H1 (cell line): ENCODE data around the gene C19orf25. TPM values are rescaled to one million over a fixed set of nuclear protein-coding genes. Genes with fewer than 3 reads are reported as not detected.

Experiments used
- CTCF ChIA-PET: fragments of 300-600 bp; sonication (Branson Sonifier 250); formaldehyde crosslinking; loops from one replicate; lab custom pipeline; 2021; ENCODE audit not compliant: partially characterized antibody; lab: Charles Lee
- POLR2A ChIA-PET: fragments of 300-600 bp; sonication (Branson Sonifier 250); formaldehyde crosslinking; loops from one replicate; lab custom pipeline; 2021; ENCODE audit warnings: inconsistent platforms; ENCODE audit not compliant: partially characterized antibody; lab: Charles Lee
- DNase-seq, 2 experiments: peaks; one replicate each; pipeline versions ENCODE4 v3.0.0 to v3.0.0-alpha.2; 2010 to 2022; ENCODE audit warnings: low spot score in 2 of 2, low read depth in 1 of 2, mixed read lengths in 1 of 2
- FAIRE-seq: peaks from 2 replicates; lab custom pipeline; 2011; peaks lifted over from hg19 to GRCh38; lab: Jason Lieb, UNC
- H2AFZ ChIP-seq: 2 replicates; pipeline ENCODE4 v1.8.1; 2012; ENCODE audit warnings: low read length, inconsistent platforms
- H2AK5ac ChIP-seq: 2 replicates; pipeline ENCODE4 v1.6.1; 2013; ENCODE audit warnings: low read depth, low read length
- H2BK120ac ChIP-seq: replicated peaks from 2 replicates; pipeline ENCODE3; 2013; ENCODE audit warnings: low read depth, low read length, inconsistent platforms
- H2BK12ac ChIP-seq: 2 replicates; pipeline ENCODE4 v1.6.1; 2013; ENCODE audit warnings: low read depth, low read length
- H2BK15ac ChIP-seq: 2 replicates; pipeline ENCODE4 v1.6.1; 2013; ENCODE audit warnings: low read length
- H2BK20ac ChIP-seq: 2 replicates; pipeline ENCODE4 v1.6.1; 2013; ENCODE audit warnings: low read length
- H2BK5ac ChIP-seq: 2 replicates; pipeline ENCODE4 v1.6.1; 2013; ENCODE audit warnings: low read depth, low read length
- H3K14ac ChIP-seq: 2 replicates; pipeline ENCODE4 v1.6.1; 2013; ENCODE audit warnings: inconsistent platforms; ENCODE audit not compliant: insufficient read length
- H3K18ac ChIP-seq: 2 replicates; pipeline ENCODE4 v1.6.1; 2013; ENCODE audit warnings: low read length; ENCODE audit errors: extremely low read depth
- H3K23ac ChIP-seq: 2 replicates; pipeline ENCODE4 v1.6.1; 2013; ENCODE audit warnings: inconsistent platforms; ENCODE audit not compliant: insufficient read length
- H3K23me2 ChIP-seq: 2 replicates; pipeline ENCODE4 v1.6.1; 2013; ENCODE audit warnings: low read depth, low read length
- H3K27ac ChIP-seq: 2 replicates; pipeline ENCODE4 v1.6.1; 2011; ENCODE audit warnings: low read depth, low read length, inconsistent platforms
- H3K27me3 ChIP-seq, 4 experiments: replicated peaks in 1 of 4; 1 replicate in 1 of 4; 2 replicates in 3 of 4; pipeline versions ENCODE4 v1.6.1 to v1.8.1; 2011 to 2013; ENCODE audit warnings: low read length in 3 of 4, mild to moderate bottlenecking in 3 of 4, inconsistent platforms in 2 of 4, mixed read lengths in 2 of 4, moderate library complexity in 1 of 4; ENCODE audit not compliant: control insufficient read depth in 3 of 4, insufficient read depth in 3 of 4; ENCODE audit errors: extremely low read depth in 1 of 4
- H3K36me3 ChIP-seq, 4 experiments: 2 replicates each; pipeline versions ENCODE4 v1.6.1 to v1.8.1; 2011 to 2013; ENCODE audit warnings: mild to moderate bottlenecking in 4 of 4, low read length in 3 of 4, moderate library complexity in 2 of 4, control low read depth in 1 of 4, inconsistent platforms in 1 of 4; ENCODE audit not compliant: insufficient read depth in 4 of 4, control insufficient read depth in 2 of 4
- H3K4ac ChIP-seq: replicated peaks from 2 replicates; pipeline ENCODE3; 2013; ENCODE audit warnings: low read length, low read depth, mixed read lengths, inconsistent platforms; ENCODE audit not compliant: insufficient read length
- H3K4me1 ChIP-seq, 4 experiments: replicated peaks in 1 of 4; 1 replicate in 1 of 4; 2 replicates in 3 of 4; pipeline versions ENCODE4 v1.6.1 to v1.8.1; 2011 to 2013; ENCODE audit warnings: low read length in 3 of 4, inconsistent platforms in 2 of 4, mixed read lengths in 1 of 4; ENCODE audit not compliant: insufficient read depth in 4 of 4, control insufficient read depth in 3 of 4
- H3K4me2 ChIP-seq, 2 experiments: 2 replicates each; pipeline versions ENCODE4 v1.6.1 to v1.8.1; 2011 to 2013; ENCODE audit warnings: low read depth in 2 of 2, low read length in 2 of 2, control low read depth in 1 of 2, inconsistent platforms in 1 of 2, mild to moderate bottlenecking in 1 of 2; ENCODE audit not compliant: insufficient read depth in 1 of 2
- H3K4me3 ChIP-seq, 4 experiments: fragments of 200-600, 300-600 bp in 1 of 4; sonication (generic), shearing (Covaris generic), sonication (Bioruptor Twin) in 1 of 4; 2 replicates each; pipeline versions ENCODE4 v1.5.1 to v1.8.1; 2011 to 2016; ENCODE audit warnings: low read length in 4 of 4, low read depth in 3 of 4, control low read depth in 2 of 4, inconsistent platforms in 2 of 4, mild to moderate bottlenecking in 2 of 4, mixed read lengths in 1 of 4, moderate library complexity in 1 of 4; ENCODE audit not compliant: insufficient read depth in 2 of 4; ENCODE audit errors: extremely low read depth in 1 of 4
- H3K56ac ChIP-seq: replicated peaks from 2 replicates; pipeline ENCODE3; 2013; ENCODE audit warnings: low read depth, mild to moderate bottlenecking, mixed read lengths, low read length, inconsistent platforms; ENCODE audit not compliant: insufficient read length
- H3K79me1 ChIP-seq: 2 replicates; pipeline ENCODE4 v1.6.1; 2013; ENCODE audit warnings: low read depth, low read length, control low read depth
- H3K79me2 ChIP-seq, 2 experiments: 2 replicates each; pipeline versions ENCODE4 v1.6.1 to v1.8.1; 2012 to 2013; ENCODE audit warnings: low read length in 2 of 2, mild to moderate bottlenecking in 2 of 2, inconsistent platforms in 1 of 2; ENCODE audit not compliant: insufficient read depth in 2 of 2, control insufficient read depth in 1 of 2
- H3K9ac ChIP-seq, 4 experiments: replicated peaks in 1 of 4; 1 replicate in 1 of 4; 2 replicates in 3 of 4; pipeline versions ENCODE4 v1.6.1 to v1.8.1; 2011 to 2013; ENCODE audit warnings: low read depth in 3 of 4, low read length in 3 of 4, control low read depth in 2 of 4, mild to moderate bottlenecking in 2 of 4, moderate library complexity in 2 of 4, inconsistent platforms in 1 of 4; ENCODE audit errors: extremely low read depth in 1 of 4
- H3K9me3 ChIP-seq, 2 experiments: 2 replicates each; pipeline versions ENCODE4 v1.6.1 to v1.8.1; 2012 to 2013; ENCODE audit warnings: mild to moderate bottlenecking in 2 of 2, moderate library complexity in 2 of 2, control low read depth in 1 of 2, inconsistent platforms in 1 of 2, low read depth in 1 of 2, low read length in 1 of 2, mixed read lengths in 1 of 2; ENCODE audit not compliant: insufficient read depth in 2 of 2
- H4K20me1 ChIP-seq, 2 experiments: replicated peaks in 1 of 2; 2 replicates each; pipeline versions ENCODE3 to v1.8.1; 2011 to 2013; ENCODE audit warnings: inconsistent platforms in 2 of 2, low read length in 2 of 2, mild to moderate bottlenecking in 1 of 2; ENCODE audit not compliant: insufficient read depth in 2 of 2, control insufficient read depth in 1 of 2
- H4K5ac ChIP-seq: 2 replicates; pipeline ENCODE4 v1.6.1; 2013; ENCODE audit warnings: low read length, low read depth, mixed read lengths, inconsistent platforms; ENCODE audit not compliant: insufficient read length
- H4K8ac ChIP-seq: 2 replicates; pipeline ENCODE4 v1.8.0; 2013; ENCODE audit warnings: mild to moderate bottlenecking, moderate library complexity, low read length, inconsistent platforms; ENCODE audit not compliant: insufficient read depth; ENCODE audit errors: extremely low read depth
- H4K91ac ChIP-seq: replicated peaks from 2 replicates; pipeline ENCODE3; 2013; ENCODE audit warnings: low read length, mixed read lengths, inconsistent platforms; ENCODE audit not compliant: insufficient read length
- CBX8 ChIP-seq: fragments of 300-800, 300-1000 bp; sonication (generic); IDR thresholded peaks from 2 replicates; pipeline ENCODE4 v1.7.1; 2016; ENCODE audit warnings: low read depth, low read length, borderline replicate concordance
- CREB1 ChIP-seq: IDR thresholded peaks from 2 replicates; pipeline ENCODE4 v1.6.1; 2012; ENCODE audit warnings: inconsistent platforms
- CTBP2 ChIP-seq: IDR thresholded peaks from 2 replicates; pipeline ENCODE4 v1.7.0; 2011; ENCODE audit warnings: borderline replicate concordance, mild to moderate bottlenecking, moderate library complexity, mixed read lengths, low read length; ENCODE audit not compliant: insufficient read depth, insufficient read length
- FOSL1 ChIP-seq: IDR thresholded peaks from 2 replicates; pipeline ENCODE4 v1.6.1; 2011; ENCODE audit warnings: mild to moderate bottlenecking, low read depth, low read length, moderate library complexity; ENCODE audit not compliant: insufficient read depth
- GABPA ChIP-seq: IDR thresholded peaks from 2 replicates; pipeline ENCODE4 v1.6.1; 2011; ENCODE audit warnings: mild to moderate bottlenecking, low read length, moderate library complexity, borderline replicate concordance; ENCODE audit not compliant: insufficient read depth
- MAFK ChIP-seq: IDR thresholded peaks from 2 replicates; pipeline ENCODE4 v1.6.1; 2012; ENCODE audit warnings: low read depth, mild to moderate bottlenecking, improper control_type of control experiment, low read length
- RXRA ChIP-seq: IDR thresholded peaks from 2 replicates; pipeline ENCODE4 v1.6.1; 2011; ENCODE audit warnings: low read depth, mild to moderate bottlenecking, low read length, moderate library complexity; ENCODE audit not compliant: insufficient read depth
- SP1 ChIP-seq: IDR thresholded peaks from 2 replicates; pipeline ENCODE4 v1.6.1; 2011; ENCODE audit warnings: low read depth, low read length
- SP4 ChIP-seq: IDR thresholded peaks from 2 replicates; pipeline ENCODE4 v1.6.1; 2012; ENCODE audit warnings: low read length, inconsistent platforms
- TBP ChIP-seq: IDR thresholded peaks from 2 replicates; pipeline ENCODE4 v1.6.1; 2011; ENCODE audit warnings: low read depth, low read length, improper control_type of control experiment
- TCF12 ChIP-seq: IDR thresholded peaks from 2 replicates; pipeline ENCODE4 v1.6.1; 2011; ENCODE audit warnings: low read depth, mild to moderate bottlenecking, low read length
- TEAD4 ChIP-seq: IDR thresholded peaks from 2 replicates; pipeline ENCODE4 v1.6.1; 2012; ENCODE audit warnings: low read depth, low read length, inconsistent platforms, mixed read lengths
- whole genome bisulfite sequencing, 2 experiments: shearing (Covaris generic) in 1 of 2; methylation state at CpG; one replicate each; pipeline versions ENCODE4 v1.1.6 to v1.1.7; 2013 to 2015; ENCODE audit warnings: low lambda C conversion rate in 2 of 2, mixed read lengths in 2 of 2, inconsistent platforms in 1 of 2, low coverage in 1 of 2, missing lambda C conversion rate in 1 of 2; ENCODE audit not compliant: insufficient replicate concordance in 2 of 2, insufficient coverage in 1 of 2, insufficient read length in 1 of 2; ENCODE audit errors: extremely low coverage in 1 of 2, missing lambda C conversion rate in 1 of 2; 5-methylcytosine and 5-hydroxymethylcytosine counted together
- polyA plus RNA-seq, 7 experiments: library from polyadenylated mRNA; depleted of rRNA in 3 of 7; stranded (reverse) in 5 of 7; unstranded in 2 of 7; fragments of >200 nt in 5 of 7; fragments of 200-250 nt in 2 of 7; gene quantifications; 1 replicate in 5 of 7; 2 replicates in 1 of 7; 4 replicates in 1 of 7; pipeline versions ENCODE4 v1.2.1 to v1.2.3, GENCODE V29; 2011 to 2013; ENCODE audit warnings: missing spikeins in 2 of 7, mixed read lengths in 2 of 7
- total RNA-seq: library from RNA; stranded (reverse); fragmentation: NEBNext Ultra II Directional; extraction: Animal tissue kit (Norgen Biotek cat#: 25700); gene quantifications from 2 replicates; pipeline ENCODE4 v1.2.1, GENCODE V29; 2021

C19orf25 gene
- total and polyA plus RNA-seq, 2 of the 8 experiments (the other 6 are each of a cell fraction or from before 2014, with no cell fraction given) = 41.3 to 67.4 TPM

GRCh38 chr19:1455002-1455335 lies 24.0 kb downstream of the C19orf25 start:
- Histone ChIP-seq H3K23ac (no peak overlapping the region), H3K56ac (no peak overlapping the region), H3K9me3 (no peaks in the 10 kb centered on the region), H2BK120ac (no peak overlapping the region), H3K14ac (no peak overlapping the region), H3K27ac (no peak overlapping the region), H2AFZ (no peak overlapping the region), H2BK12ac (peak overlapping the region; percentile 50; the same call in 1 of the 2 replicates), H3K27me3 (peaks cover 10 to 31% (median 25%) of the 10 kb centered on the region in 4 experiments), H3K79me1 (no peaks in the 10 kb centered on the region; the same call in 1 of the 2 replicates), H4K5ac (no peak overlapping the region), H3K9ac (no peak overlapping the region), H3K4ac (no peak overlapping the region), H4K91ac (no peak overlapping the region), H3K4me1 (peaks cover 0 to 35% (median 29%) of the 10 kb centered on the region in 4 experiments; a peak in 6 of 7 replicates), H4K20me1 (peaks cover 9 to 10% of the 10 kb centered on the region in 2 experiments), H3K4me2 (peak overlapping the region; percentile 33 to 60), H2BK20ac (no peak overlapping the region), H3K79me2 (no peaks in the 10 kb centered on the region), H3K18ac (no peak overlapping the region; the same call in 1 of the 2 replicates), H2BK5ac (no peak overlapping the region), H4K8ac (peak overlapping the region; percentile 62), H3K36me3 (no peaks in the 10 kb centered on the region; a peak in 2 of 8 replicates), H3K23me2 (peaks cover 3% of the 10 kb centered on the region; the same call in 1 of the 2 replicates), H3K4me3 (peak overlapping the region in 2 of 4 experiments; percentile 1 to 54; a peak in 3 of 8 replicates), H2BK15ac (no peak overlapping the region), H2AK5ac (no peak overlapping the region)
- DNase-seq (no peak), FAIRE-seq (no peak)
- ChIA-PET CTCF (interaction anchor here (0.6 to 6.9 kb wide), 9 partner anchors 12 to 412 kb away, joined by 3 to 54 read pairs (median 5); no protein-coding TSS in a partner anchor), POLR2A (interaction anchor here (1.1 to 9.4 kb wide), 6 partner anchors 12 to 41 kb away, joined by 4 to 109 read pairs (median 20); no protein-coding TSS in a partner anchor)
- TF ChIP-seq MAFK = no peak
- TF ChIP-seq CBX8 = no peak
- TF ChIP-seq FOSL1 = no peak
- TF ChIP-seq CREB1 = no peak
- no peak for TF ChIP-seq TEAD4
- TF ChIP-seq SP4 = no peak
- no peak for TF ChIP-seq RXRA
- no peak for TF ChIP-seq SP1
- no peak for TF ChIP-seq GABPA
- TF ChIP-seq TCF12 = no peak
- TF ChIP-seq CTBP2 = no peak
- TF ChIP-seq TBP = no peak
- WGBS, 2 experiments = 47% methylated on average over 22 of the region's 22 CpGs; no CpG with 5 or more reads in 1 of the 2 experiments
